Esophagus muscularis mucosa (tissue), 4 donors: ENCODE data around the gene TEX14. TPM values are rescaled to one million over a fixed set of nuclear protein-coding genes. Genes with fewer than 3 reads are reported as not detected.

Experiments
- DNase-seq: peaks from one replicate; pipeline ENCODE4 v3.0.0-alpha.2; 2017; ENCODE audit errors: extremely low spot score
- H3K27ac ChIP-seq, 4 donors: fragments of 200-600 bp; sonication (generic); replicated peaks in 1 of 4; 1 replicate in 3 of 4; 2 replicates in 1 of 4; pipeline ENCODE4 v1.5.1; 2016 to 2019; ENCODE audit warnings: mild to moderate bottlenecking in 1 of 4
- H3K27me3 ChIP-seq, 4 donors: fragments of 200-600 bp; sonication (generic); one replicate each; pipeline versions ENCODE4 v1.5.1 to v1.6.0; 2016 to 2019
- H3K36me3 ChIP-seq, 4 donors: fragments of 200-600 bp; sonication (generic); one replicate each; pipeline ENCODE4 v1.5.1; 2016 to 2019
- H3K4me1 ChIP-seq, 4 donors: fragments of 200-600 bp; sonication (generic); one replicate each; pipeline ENCODE4 v1.5.1; 2016 to 2019
- H3K4me3 ChIP-seq, 4 donors: fragments of 200-600 bp; sonication (generic); 1 replicate in 2 of 4; 2 replicates in 2 of 4; pipeline ENCODE4 v1.5.1; 2016 to 2019; ENCODE audit warnings: mild to moderate bottlenecking in 4 of 4, moderate library complexity in 1 of 4
- H3K9me3 ChIP-seq, 4 donors: fragments of 200-600 bp; sonication (generic); 1 replicate in 3 of 4; 2 replicates in 1 of 4; pipeline ENCODE4 v1.5.1; 2016 to 2019
- EP300 ChIP-seq: sonication (generic); formaldehyde crosslinking; IDR thresholded peaks from one replicate; pipeline ENCODE4 v1.6.1; 2017; ENCODE audit warnings: antibody characterized with exemption
- POLR2A ChIP-seq: fragments of 450-650 bp; IDR thresholded peaks from one replicate; pipeline ENCODE4 v1.6.1; 2017; ENCODE audit warnings: antibody characterized with exemption, moderate library complexity, mild to moderate bottlenecking, low read depth
- POLR2AphosphoS5 ChIP-seq, 2 donors: sonication (generic); formaldehyde crosslinking; IDR thresholded peaks; one replicate each; pipeline ENCODE4 v1.6.1; 2017; ENCODE audit warnings: antibody characterized with exemption in 2 of 2
- WGBS: methylation state at CpG from one replicate; pipeline ENCODE4 v1.1.5; 2018; 5-methylcytosine and 5-hydroxymethylcytosine counted together
- intact Hi-C: fragments of 100-400 bp; cut with DNase I; formaldehyde crosslinking; loops from one replicate; pipeline ENCODE4 v1.15.1; 2023
- total RNA-seq, 4 donors: library from RNA; depleted of rRNA; stranded (reverse); fragments of >200 nt; gene quantifications; one replicate each; pipeline versions ENCODE4 v1.1.0 to v1.2.1, GENCODE V29; 2016
- TF ChIP-seq, protein P1 (sequence below), 3 experiments: fragments of 200-600 bp in 2 of 3; fragments of 450-650 bp in 1 of 3; sonication (generic) in 2 of 3; IDR thresholded peaks; one replicate each; pipeline ENCODE4 v1.5.1; 2017 to 2019; ENCODE audit warnings: antibody characterized with exemption in 3 of 3, mild to moderate bottlenecking in 2 of 3, moderate library complexity in 1 of 3

TEX14 gene
- total RNA-seq, 4 donors from 2014 or later: under 0.01 to 0.19 (median 0.11) TPM

DNA sequence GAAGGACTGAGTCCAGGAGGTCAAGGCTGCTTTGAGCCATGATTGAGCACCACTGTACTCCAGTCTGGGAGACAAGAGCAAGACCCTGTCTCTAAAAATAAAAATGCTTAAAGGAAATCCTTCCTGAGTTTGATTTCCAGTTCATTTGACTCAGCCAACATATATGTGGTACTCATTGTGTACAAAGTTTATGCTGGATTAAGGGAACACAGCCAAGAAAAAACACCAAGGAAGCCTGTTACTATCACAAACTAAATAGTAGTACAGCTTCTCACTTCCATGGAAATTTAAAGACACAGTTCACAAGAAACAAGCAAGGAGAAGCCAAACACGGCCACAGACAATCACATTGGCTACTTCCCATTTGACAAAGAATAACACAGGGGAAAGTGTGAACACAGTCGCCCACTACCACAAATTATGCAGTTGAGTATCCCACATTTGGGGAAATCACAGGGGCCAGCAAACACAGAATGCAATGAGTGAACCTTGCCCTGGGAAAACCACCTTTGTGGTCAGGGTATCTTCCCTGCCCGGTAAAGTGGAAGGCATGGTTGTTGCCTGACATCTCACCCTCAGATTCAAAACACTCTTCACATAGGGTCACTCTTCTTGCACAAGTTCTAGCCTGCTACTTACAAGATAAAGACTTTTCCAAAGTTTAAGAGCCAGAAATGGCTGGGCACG, 14.5 kb downstream of the TEX14 start:
- no peak for DNase-seq
- Histone ChIP-seq H3K4me3 (no peak overlapping the region), H3K9me3 (no peaks in the 10 kb centered on the region), H3K36me3 (no peaks in the 10 kb centered on the region), H3K4me1 (no peaks in the 10 kb centered on the region), H3K27ac (no peak overlapping the region), H3K27me3 (peaks cover 0 to 16% (median 0%) of the 10 kb centered on the region in 4 donors)
- 77% methylated on average over 4 of the region's 4 CpGs for WGBS
- intact Hi-C loops: no loop called here
- TF ChIP-seq EP300: no peak
- TF ChIP-seq POLR2AphosphoS5 (IDR thresholded peaks at IDR 0.05): no peak
- TF ChIP-seq, protein P1, sequence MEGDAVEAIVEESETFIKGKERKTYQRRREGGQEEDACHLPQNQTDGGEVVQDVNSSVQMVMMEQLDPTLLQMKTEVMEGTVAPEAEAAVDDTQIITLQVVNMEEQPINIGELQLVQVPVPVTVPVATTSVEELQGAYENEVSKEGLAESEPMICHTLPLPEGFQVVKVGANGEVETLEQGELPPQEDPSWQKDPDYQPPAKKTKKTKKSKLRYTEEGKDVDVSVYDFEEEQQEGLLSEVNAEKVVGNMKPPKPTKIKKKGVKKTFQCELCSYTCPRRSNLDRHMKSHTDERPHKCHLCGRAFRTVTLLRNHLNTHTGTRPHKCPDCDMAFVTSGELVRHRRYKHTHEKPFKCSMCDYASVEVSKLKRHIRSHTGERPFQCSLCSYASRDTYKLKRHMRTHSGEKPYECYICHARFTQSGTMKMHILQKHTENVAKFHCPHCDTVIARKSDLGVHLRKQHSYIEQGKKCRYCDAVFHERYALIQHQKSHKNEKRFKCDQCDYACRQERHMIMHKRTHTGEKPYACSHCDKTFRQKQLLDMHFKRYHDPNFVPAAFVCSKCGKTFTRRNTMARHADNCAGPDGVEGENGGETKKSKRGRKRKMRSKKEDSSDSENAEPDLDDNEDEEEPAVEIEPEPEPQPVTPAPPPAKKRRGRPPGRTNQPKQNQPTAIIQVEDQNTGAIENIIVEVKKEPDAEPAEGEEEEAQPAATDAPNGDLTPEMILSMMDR (IDR thresholded peaks at IDR 0.05): no peak
- TF ChIP-seq POLR2A: no peak

GRCh38 chr17:58671969-58672368, 19.9 kb downstream of the TEX14 start:
- DNase-seq: no peak
- Histone ChIP-seq H3K27ac (no peak overlapping the region), H3K27me3 (peaks cover 0 to 11% (median 0%) of the 10 kb centered on the region in 4 donors), H3K4me3 (no peak overlapping the region), H3K36me3 (no peaks in the 10 kb centered on the region), H3K4me1 (no peaks in the 10 kb centered on the region), H3K9me3 (no peaks in the 10 kb centered on the region)
- TF ChIP-seq, protein P1 (IDR thresholded peaks at IDR 0.05): no peak
- TF ChIP-seq POLR2AphosphoS5 (IDR thresholded peaks at IDR 0.05) (no peak), POLR2A (no peak), EP300 (no peak)
- 87% methylated on average over 3 of the region's 3 CpGs for WGBS
- intact Hi-C loops: no loop called here

- Histone ChIP-seq H3K4me1 (no peaks in the 10 kb centered on the region), H3K27ac (no peak overlapping the region), H3K36me3 (no peaks in the 10 kb centered on the region), H3K9me3 (no peaks in the 10 kb centered on the region), H3K4me3 (no peak overlapping the region), H3K27me3 (no peaks in the 10 kb centered on the region)
- no peak for TF ChIP-seq POLR2A
- TF ChIP-seq EP300: no peak
- TF ChIP-seq, protein P1 (IDR thresholded peaks at IDR 0.05): no peak
- no peak for TF ChIP-seq POLR2AphosphoS5 (IDR thresholded peaks at IDR 0.05)
- WGBS: 50% methylated on average over 6 of the region's 6 CpGs
- DNase-seq: no peak
- intact Hi-C loops: no loop called here
These were observed 22.0 kb downstream of the TEX14 start for GRCh38 chr17:58669853-58670252.

GRCh38 chr17:58668598-58668935, 23.3 kb downstream of the TEX14 start:
- Histone ChIP-seq H3K4me1 (no peaks in the 10 kb centered on the region), H3K4me3 (no peak overlapping the region), H3K27ac (no peak overlapping the region), H3K36me3 (no peaks in the 10 kb centered on the region), H3K27me3 (no peaks in the 10 kb centered on the region), H3K9me3 (no peaks in the 10 kb centered on the region)
- DNase-seq: no peak
- intact Hi-C loops: no loop called here
- no peak for TF ChIP-seq POLR2AphosphoS5 (IDR thresholded peaks at IDR 0.05)
- TF ChIP-seq POLR2A: no peak
- TF ChIP-seq EP300: no peak
- TF ChIP-seq, protein P1 (IDR thresholded peaks at IDR 0.05): no peak
- 86% methylated on average over 2 of the region's 2 CpGs for WGBS
